HG03354 (cell line): Measurements from ENCODE around the gene CFAP251.
A peak's percentile ranks its signal among the peaks of the same experiment; 100 is the strongest.

Experiments
- ATAC-seq: cut with Tn5 transposase; IDR thresholded peaks from one replicate; pipeline ENCODE4 v1.9.1; 2021; ENCODE audit warnings: mild to moderate bottlenecking; ENCODE audit not compliant: unreplicated experiment, poor library complexity, severe bottlenecking

Gene CFAP251

DNA sequence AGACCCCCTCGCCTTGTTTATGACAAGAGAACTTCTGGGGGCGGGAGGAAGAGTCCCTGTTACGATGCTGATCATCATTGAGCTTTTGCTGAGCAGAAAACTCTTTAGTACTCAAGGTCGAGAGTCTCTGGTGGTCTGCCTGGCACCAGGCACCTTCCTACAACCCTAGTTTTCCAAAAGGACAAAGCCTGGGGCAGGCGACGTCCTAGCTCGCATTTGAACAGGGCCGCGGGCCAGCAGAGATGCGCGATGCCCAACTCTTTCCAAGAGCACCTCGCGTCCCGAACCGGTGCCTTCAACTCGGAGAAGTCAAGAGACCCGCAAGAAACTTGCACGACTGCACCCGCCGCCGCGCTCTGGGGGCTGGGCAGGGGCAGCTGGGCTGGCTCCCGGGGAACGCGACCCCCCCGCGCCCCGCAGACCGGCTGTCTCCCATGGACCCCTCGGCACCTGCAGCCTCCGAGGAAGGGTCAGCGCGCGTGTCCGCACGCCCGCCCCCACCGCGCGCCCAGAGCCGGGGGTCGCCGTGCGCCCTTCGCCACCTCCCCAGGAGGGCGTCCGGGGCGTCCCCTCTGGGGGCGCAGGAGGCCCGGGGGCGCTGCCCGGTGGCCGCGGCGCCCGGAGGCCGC, 102.9 kb downstream of the CFAP251 start:
- no peak for ATAC-seq

DNA sequence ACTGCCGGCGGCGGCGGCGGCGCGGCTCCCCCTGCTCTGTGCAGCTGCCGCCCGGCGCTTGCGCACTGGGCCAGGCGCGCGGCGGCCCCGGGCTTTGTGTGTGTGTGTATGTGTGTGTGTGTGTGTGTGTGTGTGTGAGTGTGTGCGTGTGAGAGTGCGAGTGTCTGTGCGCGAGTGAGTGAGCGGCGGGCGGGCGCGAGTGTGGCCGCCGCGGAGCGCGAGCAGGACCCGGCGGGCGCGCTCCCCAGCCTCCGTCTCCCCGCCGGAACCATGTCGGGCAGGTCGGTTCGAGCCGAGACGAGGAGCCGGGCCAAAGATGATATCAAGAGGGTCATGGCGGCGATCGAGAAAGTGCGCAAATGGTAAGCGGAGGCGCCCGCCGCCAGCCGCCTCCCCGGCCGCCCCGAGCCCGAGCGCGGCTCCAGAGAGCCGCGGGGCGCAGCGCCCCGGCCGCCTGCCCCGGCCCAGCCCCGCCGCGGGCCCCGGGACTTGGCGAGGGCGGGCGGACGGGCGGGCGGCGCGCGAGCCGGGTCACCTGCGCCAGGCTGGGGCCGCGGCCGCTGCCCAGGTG, 103.5 kb downstream of the CFAP251 start, which contains the start of gene BCL7A:
BCL7A (plus strand) TSS at position 63 of the 571 bp plus-strand sequence; CDS start at position 271, 208 bp downstream.
- peak; percentile 27 for ATAC-seq

DNA sequence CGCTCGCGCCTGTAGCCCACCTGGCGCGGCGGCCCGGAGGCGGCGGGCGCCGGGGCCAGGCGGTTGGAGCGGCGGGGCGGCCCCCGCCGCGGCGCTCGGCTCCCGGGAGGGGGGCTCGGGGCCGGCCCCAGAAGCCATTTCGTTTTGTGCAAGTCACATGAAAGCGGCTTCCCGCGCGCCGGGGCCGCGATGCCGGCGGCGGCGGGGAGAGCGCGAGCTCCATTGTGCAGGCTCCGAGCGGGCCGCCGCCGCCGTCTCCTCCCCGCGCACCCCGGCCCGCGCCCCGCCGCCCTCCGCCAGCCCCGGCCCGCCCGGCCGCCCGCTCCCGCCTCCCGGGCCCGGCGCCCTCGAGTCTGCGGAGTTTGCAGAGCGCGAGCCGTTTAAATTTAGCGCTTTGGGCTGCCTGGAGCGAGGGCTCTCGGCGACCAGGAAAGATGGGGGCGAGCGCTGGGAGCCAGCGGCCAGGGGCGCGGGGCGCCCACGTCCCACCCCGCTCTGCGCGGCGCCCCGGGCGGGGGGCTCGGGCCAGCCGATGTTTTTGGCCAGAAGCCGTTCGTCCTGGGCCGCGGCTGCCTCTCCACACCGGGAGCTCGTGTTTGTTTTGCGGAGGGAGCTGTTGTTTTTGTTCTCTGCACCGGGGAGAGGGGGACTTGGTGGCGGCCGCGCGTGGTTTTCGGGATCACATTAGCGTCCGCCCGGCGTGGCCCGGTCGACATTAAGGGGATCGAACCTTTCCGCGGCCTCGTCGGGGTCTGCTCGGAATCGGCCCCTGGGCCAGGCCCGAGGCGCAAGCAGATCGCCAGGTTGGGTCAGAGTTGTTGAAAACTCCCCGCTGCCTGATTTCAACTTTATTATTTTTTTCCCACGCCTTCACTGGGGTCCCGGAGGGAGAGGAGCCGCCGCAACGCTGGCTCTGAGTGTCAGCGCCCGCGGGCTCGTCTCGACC, 104.3 kb downstream of the CFAP251 start:
- ATAC-seq = peak; percentile 23

DNA sequence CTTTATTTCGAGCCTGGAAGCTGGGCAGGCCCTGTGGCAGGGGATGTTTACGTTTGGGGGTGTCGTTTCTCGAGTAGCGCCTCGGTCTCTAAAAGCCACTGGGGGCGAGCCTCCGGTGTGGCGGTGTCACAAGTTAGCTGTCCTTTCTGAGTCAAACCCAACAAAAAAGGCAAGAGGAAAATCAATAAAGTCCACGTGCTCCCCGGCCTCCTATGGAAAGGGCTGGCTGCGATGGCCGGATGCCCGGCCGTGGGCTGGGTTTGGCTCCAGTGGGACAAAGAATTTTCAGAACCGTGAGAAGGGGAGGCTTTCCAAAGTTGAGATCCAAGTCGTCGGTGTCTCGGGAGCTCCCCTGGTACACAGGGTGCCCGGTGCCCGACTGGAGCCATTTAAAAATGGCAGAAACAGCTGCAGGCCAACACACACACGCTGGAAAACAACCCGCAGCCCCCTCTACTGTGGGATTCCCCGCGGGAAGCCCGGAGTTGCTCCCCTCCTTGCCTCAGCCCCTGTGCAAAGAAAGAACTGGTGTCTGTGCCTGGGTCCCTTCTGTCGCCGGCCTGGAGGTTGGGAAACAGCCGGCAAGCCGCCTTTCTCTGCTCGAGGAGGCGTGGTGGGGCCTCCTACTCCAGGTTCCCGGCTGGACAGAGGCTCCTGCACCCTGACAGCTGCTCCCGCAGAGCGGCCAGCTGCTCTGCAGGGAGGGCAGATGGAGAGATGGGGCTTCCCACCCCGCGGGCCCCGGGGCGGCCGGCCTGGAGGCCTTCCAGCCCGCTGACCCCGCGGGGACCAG, 105.1 kb downstream of the CFAP251 start:
- ATAC-seq = peak; percentile 2

DNA sequence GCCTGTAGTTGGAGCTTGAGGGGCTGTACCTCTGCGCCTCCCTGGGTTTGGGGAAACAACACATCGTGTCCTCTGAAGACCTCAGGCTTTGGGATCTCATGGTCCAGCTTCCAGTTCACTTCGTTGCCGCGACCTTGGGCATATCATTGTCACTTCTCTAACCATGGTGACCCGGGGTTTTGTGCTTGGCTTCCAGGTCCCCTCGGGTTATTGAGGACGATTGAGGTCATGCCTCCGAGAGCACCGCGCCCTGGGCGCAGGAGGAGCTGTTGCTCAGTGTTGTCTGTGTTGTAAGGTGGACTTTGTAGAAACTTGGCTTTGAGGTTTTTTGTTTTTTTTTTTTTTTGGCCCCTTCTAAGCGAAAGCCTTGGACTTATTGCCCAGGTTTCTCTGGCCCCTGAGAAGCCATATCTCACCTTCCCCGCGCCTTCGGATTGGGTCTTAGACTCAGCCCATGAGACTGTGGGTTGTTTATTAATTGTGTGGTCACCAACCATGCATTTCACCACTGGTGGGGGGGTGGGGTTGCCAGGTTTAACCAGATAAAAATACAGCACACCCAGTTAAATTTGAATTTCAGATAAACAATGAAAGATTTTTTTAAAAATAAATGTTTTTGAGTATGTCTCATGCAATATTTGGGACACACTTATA, 105.9 kb downstream of the CFAP251 start:
- ATAC-seq = peak; percentile 59

DNA sequence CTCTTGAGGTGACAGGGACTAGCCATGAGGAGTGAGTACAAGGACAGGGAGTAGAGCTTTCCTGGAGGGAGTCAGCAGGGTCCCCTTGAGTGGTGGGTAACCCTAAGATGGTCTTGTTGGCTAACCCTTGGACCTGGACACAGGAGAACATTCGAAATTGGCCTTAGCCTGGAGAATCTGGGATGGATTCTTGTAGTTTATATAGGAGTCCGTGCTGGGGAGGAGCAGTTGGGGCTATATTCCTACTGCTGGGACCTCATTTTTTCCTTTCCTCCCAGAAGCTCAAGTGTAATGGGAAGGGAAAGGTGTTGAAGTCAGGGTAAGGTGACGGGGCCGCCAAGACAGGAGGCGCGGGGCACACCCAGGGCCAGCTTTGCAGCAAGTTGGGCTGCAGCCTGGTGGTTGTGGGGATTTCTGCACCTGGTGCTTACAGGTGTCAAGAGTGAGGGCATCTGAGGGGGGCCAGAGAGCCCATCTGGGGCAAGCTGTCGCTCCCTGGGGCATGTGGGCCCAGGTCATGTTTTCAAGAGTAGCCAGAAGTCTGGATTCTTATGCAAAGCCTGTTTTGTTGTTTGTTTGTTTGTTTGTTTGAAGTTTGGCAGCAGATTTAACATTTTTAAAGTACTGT, 108.4 kb downstream of the CFAP251 start:
- no peak for ATAC-seq

DNA sequence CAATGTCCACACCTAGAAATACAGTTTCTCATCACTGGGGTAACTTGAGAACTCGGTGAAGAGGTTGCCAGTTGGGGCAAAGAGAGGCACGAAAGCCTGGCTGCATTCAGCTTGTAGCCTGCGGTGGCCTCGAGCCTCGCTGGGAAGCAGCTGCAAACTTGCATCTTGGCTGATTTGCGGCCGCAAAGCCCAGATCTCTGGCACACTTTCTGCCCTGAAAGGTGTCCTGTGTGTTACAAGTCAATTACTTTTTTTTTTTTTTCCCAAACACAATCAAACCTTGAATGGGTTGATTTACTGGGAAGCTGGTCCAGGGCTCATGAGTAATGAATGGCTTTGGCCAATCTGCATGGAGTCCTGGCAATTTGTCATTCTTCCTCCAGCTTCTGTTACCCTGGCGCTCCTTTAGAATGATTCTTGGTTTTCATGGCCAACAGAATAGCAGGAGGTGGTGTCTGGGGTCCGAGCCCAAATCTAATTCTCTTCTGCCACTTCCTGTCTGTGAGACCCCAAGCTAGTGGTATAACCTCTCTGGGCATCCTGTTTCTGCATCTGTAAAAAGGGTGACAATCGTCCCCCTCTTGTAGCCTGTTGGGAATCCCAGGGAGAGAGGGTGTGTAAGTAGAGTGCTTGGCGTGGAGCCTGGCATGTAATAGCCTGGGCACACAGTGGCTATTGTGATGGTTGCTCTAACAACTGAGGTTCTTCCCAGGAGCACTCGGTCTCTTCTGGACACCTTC, 109.9 kb downstream of the CFAP251 start:
- ATAC-seq = no peak

DNA sequence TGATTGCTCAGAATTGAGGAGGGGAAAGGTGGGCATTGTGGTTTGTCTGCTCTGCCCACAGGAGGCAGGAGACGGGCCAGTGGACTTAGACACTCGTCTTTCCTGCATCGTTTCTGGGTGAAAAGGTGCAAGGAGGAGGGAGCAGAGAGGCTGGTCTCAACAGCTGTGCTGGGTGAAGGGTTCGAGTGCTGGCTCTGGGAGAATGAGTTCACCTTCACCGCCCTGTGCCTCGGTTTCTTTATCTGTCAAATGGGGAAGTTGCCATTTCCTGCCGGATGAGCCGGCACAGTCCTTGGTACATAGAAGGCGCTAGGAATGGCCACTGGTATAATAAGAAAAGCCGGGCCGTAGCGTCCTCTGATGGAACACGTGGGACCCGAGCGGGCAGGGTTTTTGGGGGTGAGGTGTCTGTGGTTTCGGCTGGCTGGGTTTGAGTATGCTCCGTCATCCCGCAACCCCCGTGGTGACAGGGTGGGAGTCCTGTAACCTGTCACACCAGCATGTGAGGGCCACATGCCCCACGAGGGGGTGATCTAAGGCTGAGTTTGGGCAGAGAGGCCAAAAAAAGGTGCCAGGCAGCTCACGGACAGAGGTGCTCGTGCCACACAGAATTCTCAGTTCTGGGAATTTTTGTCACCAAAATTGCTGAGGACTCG, 110.6 kb downstream of the CFAP251 start:
- ATAC-seq = peak; percentile 37

DNA sequence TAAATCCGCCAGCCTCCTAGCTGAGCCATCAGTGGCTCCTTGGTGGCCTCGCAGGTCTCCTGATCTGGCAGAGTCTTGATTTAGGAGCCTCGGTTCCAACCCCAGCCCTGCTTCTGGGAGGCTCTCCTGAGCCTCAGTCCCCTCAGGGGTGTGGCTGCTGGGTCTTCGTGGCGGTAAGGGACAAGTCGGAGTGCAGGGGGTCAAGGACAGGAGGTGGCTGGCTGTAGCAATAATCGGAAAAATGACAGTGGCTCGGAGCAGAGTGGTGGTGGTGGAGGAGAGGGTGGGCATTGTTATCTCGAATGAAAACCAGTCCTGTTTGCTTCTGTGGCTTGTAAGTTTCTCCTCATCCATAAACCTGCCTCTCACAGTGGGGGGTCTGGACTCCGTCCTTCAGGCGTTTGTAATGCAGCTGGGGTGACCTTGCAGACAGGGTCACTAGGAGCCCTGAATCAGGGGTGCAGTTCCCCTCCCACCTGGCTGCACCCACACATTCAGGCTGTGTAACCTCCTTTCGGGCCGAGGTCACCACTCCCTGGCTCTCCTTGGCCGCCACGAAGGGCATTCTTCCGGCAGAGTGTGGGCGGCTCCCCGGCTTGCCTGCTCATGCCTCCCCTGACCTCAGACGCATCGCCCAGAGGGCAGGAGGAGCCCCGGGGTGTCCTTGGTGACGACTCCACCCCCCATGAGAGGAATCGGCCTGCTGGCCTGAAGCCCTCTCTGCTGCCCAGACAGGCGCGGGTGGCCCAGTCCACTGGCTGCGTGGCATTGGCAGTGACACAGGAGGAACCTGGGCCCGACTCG, 111.4 kb downstream of the CFAP251 start:
- ATAC-seq = no peak

DNA sequence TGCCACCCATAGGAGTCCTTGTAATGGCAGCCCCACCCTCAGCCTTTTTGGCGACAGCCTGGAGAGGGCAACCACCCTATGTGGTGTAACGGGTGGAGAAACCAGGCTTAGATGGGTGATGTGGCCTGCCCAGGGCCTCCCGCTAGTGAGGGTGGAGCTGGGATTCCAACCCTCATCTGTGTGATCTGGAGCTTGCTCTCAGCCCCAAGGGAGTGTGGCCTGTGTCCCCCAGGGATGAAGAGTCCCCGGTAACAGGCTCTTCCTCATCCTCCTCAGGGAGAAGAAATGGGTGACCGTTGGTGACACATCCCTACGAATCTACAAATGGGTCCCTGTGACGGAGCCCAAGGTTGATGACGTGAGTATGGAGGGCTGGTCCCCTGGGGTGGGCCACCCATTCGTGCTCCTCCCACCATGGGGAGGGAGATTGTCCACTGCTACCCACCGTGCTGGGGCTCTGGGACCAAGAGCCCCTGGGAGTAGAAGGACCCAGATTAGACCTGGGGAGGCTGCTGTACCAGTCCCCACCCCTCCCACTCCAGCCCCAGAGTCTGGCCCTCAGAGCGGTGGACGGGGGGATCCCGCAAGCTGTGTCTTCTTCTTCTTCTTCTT, 112.1 kb downstream of the CFAP251 start:
- ATAC-seq = no peak

DNA sequence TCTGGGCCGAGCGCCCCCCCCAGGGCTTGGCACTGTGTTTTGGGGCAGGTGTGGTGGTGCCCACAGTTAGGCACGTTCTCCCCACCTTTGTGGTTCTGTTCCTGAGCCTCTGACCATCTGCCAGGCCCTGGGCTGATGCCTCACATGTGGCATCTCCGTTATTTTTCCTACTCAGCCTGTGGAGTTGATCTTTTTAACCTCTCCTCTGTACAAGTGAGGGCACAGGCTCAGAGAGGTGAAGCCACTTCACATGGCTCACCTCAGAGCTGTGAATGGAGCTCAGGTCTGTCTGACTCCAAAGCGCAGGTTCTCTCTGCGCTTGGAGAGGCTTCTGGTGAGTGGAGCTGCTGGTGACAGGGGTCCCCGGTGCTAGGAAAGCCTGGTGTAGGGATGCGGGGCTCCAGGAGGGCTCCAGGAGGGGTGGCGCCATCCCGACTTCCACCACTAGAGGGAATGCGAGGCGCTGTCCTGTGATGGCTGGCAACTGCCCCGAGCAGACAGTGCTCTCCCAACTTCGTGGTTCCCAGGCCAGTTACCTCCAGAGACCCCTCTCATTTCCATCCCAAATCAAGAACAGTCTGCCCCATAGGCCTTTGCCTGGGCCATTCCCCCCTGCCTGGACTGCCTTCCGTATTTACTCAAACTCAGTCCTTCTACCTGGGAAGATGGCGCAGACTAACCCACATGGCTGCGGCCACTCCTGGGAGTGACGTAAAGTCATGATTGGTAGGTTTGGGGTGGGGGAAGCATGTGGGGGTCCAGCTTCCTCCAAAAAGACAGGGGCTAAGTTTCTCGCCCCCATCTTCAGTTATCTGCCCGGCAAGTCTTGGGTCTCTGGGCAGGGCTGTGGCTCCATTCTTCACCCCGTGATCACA, 113.2 kb downstream of the CFAP251 start:
- ATAC-seq = no peak

DNA sequence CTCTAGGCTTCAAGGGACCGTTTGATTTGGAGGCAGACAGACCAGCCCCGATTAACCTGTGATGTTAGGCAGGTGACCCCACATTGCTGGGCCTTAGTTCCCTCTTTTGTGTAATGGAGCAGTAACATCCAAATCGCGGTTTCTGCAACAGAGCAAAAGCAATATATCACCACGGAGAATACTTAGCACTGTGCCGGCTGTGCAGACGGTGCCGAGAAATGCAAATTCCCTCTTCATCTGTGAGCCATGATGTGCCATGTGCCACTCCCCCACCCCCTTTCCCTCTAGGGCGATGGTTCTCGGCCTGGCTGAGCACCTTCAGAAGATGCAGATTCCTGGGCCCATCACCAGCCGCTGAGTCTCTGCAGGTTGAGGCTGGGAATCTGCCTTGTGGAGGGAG, 114.2 kb downstream of the CFAP251 start:
- ATAC-seq = no peak

DNA sequence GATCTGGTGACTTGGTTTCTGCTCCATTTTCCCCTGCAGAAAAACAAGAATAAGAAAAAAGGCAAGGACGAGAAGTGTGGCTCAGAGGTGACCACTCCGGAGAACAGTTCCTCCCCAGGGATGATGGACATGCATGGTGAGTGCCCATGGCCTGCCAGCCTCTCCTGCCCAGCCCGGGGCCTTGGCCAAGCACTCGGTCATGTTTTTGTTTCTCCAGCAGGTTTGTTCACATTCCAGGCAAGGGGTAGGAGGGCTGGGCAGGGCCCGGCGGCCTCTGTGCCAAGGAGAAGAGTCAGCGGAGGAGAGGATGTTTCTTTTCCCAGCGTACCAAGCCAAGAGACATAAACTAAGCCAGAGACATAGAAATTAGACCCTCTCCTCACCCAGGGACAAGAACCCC, 116.9 kb downstream of the CFAP251 start:
- ATAC-seq = no peak

DNA sequence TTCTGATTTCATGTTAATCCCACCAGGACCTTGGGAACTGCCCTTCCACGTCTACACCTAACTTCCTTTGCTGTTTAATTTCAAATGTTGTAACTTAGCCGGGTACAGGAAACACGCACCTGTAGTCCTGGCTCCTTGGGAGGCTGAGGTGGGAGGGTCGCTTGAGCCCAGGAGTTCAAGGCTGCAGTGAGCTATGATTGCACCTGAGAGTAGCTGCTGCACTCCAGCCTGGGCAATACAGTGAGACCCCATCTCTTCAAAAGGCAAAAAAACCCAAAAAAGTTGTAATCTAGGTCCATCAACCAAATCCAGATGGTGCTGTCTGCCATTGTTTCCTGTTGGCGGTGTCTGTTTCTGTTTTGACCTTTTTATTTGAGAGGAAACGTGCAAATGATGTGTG, 117.8 kb downstream of the CFAP251 start:
- no peak for ATAC-seq

DNA sequence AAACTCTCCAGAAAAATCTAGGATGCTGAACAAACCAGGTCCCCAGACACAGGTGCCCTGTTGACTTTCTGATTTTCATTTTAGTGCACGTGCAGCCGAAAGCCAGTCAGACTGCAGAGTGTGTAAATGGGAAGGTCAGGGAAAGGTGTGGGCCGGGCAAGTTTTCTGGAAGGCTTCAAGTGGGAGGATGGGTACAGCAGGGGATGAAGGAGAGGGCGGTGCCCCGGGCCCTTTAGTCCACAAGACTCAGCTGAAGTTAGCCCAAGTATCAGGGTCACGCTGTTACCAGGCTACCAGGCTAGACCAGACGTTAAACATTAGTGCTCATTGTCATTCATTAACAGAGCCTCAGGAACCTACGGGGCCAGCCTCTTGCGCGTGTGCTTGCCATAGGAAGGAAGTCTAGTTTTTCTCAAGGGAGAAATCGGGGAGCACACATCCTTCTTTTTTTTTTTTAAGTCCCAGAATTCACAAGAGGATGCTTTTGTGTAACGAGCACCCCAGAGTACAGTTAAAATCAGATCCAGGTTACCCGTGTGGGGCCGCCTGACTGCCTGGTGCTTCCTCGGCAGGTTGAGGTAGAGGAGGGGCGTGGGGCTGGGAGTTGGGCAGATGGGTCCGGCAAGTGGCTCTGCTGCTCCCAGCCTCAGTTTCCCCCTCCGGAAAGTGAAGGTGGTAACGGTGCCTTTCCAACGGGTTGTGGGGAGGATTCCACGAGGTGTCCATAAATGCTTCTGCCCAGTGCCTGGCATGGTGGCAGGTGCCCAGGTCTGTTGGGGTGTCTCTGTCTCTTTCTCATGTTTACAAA, 122.4 kb downstream of the CFAP251 start:
- ATAC-seq = peak; percentile 68
